ENCODE data around the gene STAG2.
"Not testable (repeated sequence)": the region's sequence is repeated elsewhere in the genome, so short reads cannot be mapped to it uniquely, and the experiment has no call there.

STAG2 gene

GRCh38 chrX:123961268-123962005 is at the start of gene STAG2:
STAG2 (plus strand) TSS chrX:123961706; CDS start chrX:124022628, 60,922 bp downstream.
- DNase-seq, result peak; percentile 91

GRCh38 chrX:123917069-123917468 is 44.4 kb upstream of the STAG2 start:
- DNase-seq, result no peak

GRCh38 chrX:123918106-123918721 is 43.3 kb upstream of the STAG2 start:
- no peak for DNase-seq

GRCh38 chrX:123920105-123920785 is 41.3 kb upstream of the STAG2 start:
- no peak for DNase-seq

- no peak for DNase-seq
Observed at GRCh38 chrX:123923211-123923610, 38.3 kb upstream of the STAG2 start.

GRCh38 chrX:123924186-123924585 is 37.3 kb upstream of the STAG2 start:
- no peak for DNase-seq

- no peak for DNase-seq
Observed at GRCh38 chrX:123927845-123928244, 33.7 kb upstream of the STAG2 start.

- not testable (repeated sequence) for DNase-seq
Observed at GRCh38 chrX:123932055-123932454, 29.5 kb upstream of the STAG2 start.

- no peak for DNase-seq
Observed at GRCh38 chrX:123943074-123943473, 18.4 kb upstream of the STAG2 start.

GRCh38 chrX:123943488-123943887 is 18.0 kb upstream of the STAG2 start:
- DNase-seq, result no peak

GRCh38 chrX:123949846-123950245 is 11.7 kb upstream of the STAG2 start:
- DNase-seq, result no peak

- DNase-seq, result peak; percentile 33
Observed at GRCh38 chrX:123959281-123960063, 2.0 kb upstream of the STAG2 start.

- DNase-seq, result no peak
Observed at GRCh38 chrX:123960956-123961267, 594 bp upstream of the STAG2 start.

GRCh38 chrX:123962006-123962467 is 531 bp downstream of the STAG2 start:
- DNase-seq, result no peak

GRCh38 chrX:123962794-123963373 is 1.4 kb downstream of the STAG2 start:
- peak; percentile 96 for DNase-seq

- DNase-seq, result no peak
Observed at GRCh38 chrX:123964156-123964834, 2.8 kb downstream of the STAG2 start.

- no peak for DNase-seq
Observed at GRCh38 chrX:123965712-123966111, 4.2 kb downstream of the STAG2 start.

GRCh38 chrX:123967497-123967896 is 6.0 kb downstream of the STAG2 start:
- no peak for DNase-seq

GRCh38 chrX:123968383-123969050 is 7.0 kb downstream of the STAG2 start:
- no peak for DNase-seq

- DNase-seq, result no peak
Observed at GRCh38 chrX:123971982-123972381, 10.5 kb downstream of the STAG2 start.

GRCh38 chrX:123973921-123974320 is 12.4 kb downstream of the STAG2 start:
- no peak for DNase-seq

- peak; percentile 40 for DNase-seq
Observed at GRCh38 chrX:123975180-123975579, 13.7 kb downstream of the STAG2 start.

Measured in femur (tissue), 1 donor.